ACC112 (cell line): ENCODE data around the gene KRTAP5-7.
"Not testable (repeated sequence)": the region's sequence is repeated elsewhere in the genome, so short reads cannot be mapped to it uniquely, and the experiment has no call there.

Experiments
- H2AFZ ChIP-seq: fragments of 200-600 bp; sonication (generic); one replicate; pipeline ENCODE4 v1.6.0; 2017; ENCODE audit warnings: antibody characterized with exemption, low read length; ENCODE audit not compliant: unreplicated experiment
- H3K27ac ChIP-seq: fragments of 200-600 bp; sonication (generic); 2 replicates; pipeline ENCODE4 v1.5.1; 2014; ENCODE audit warnings: low read depth, mild to moderate bottlenecking, antibody characterized with exemption, low read length, moderate library complexity
- H3K27me3 ChIP-seq: fragments of 200-600 bp; sonication (generic); 2 replicates; pipeline ENCODE4 v1.6.1; 2014; ENCODE audit warnings: mild to moderate bottlenecking, antibody characterized with exemption, low read length, moderate library complexity, mixed read lengths; ENCODE audit not compliant: insufficient read depth
- H3K36me3 ChIP-seq: fragments of 200-600 bp; sonication (generic); 2 replicates; pipeline ENCODE4 v1.6.1; 2016; ENCODE audit warnings: mild to moderate bottlenecking, antibody characterized with exemption, low read length, moderate library complexity, mixed read lengths; ENCODE audit not compliant: insufficient read depth
- H3K4me1 ChIP-seq: fragments of 200-600 bp; sonication (generic); one replicate; pipeline ENCODE4 v1.6.1; 2016; ENCODE audit warnings: low read length, mixed read lengths; ENCODE audit not compliant: insufficient read depth, unreplicated experiment, control insufficient read depth
- H3K4me3 ChIP-seq: fragments of 200-600 bp; sonication (generic); 2 replicates; pipeline ENCODE4 v1.5.1; 2014; ENCODE audit warnings: mild to moderate bottlenecking, low read depth, low read length
- H3K79me2 ChIP-seq: fragments of 200-600 bp; sonication (generic); one replicate; pipeline ENCODE4 v1.6.0; 2016; ENCODE audit warnings: low read length; ENCODE audit not compliant: control insufficient read depth, unreplicated experiment, insufficient read depth

KRTAP5-7 gene

GRCh38 chr11:71576688-71577465 lies 49.8 kb downstream of the KRTAP5-7 start:
- not testable (repeated sequence) for H3K79me2 ChIP-seq, H3K36me3 ChIP-seq, H3K4me3 ChIP-seq, H3K27ac ChIP-seq, H2AFZ ChIP-seq, H3K4me1 ChIP-seq
- H3K27me3 ChIP-seq = peaks cover 43% of the 10 kb centered on the region

- Histone ChIP-seq H2AFZ (no peak overlapping the region), H3K79me2 (no peaks in the 10 kb centered on the region), H3K27me3 (peaks cover 48% of the 10 kb centered on the region), H3K4me1 (no peaks in the 10 kb centered on the region), H3K36me3 (no peaks in the 10 kb centered on the region), H3K27ac (no peak overlapping the region), H3K4me3 (no peak overlapping the region)
Observed at GRCh38 chr11:71577469-71578004, 50.5 kb downstream of the KRTAP5-7 start.
